ENCODE results near the gene NHERF2.

- TF ChIP-seq CTCF (IDR thresholded peaks at IDR 0.05) (peak in 3 of 4 donors; percentile 9 to 25 (median 12)), POLR2A (IDR thresholded peaks at IDR 0.05) (no peak)
Measured at GRCh38 chr16:2016407-2016922, 10.2 kb upstream of the NHERF2 start.
